ENCODE data around the gene PRKCB.

DNA sequence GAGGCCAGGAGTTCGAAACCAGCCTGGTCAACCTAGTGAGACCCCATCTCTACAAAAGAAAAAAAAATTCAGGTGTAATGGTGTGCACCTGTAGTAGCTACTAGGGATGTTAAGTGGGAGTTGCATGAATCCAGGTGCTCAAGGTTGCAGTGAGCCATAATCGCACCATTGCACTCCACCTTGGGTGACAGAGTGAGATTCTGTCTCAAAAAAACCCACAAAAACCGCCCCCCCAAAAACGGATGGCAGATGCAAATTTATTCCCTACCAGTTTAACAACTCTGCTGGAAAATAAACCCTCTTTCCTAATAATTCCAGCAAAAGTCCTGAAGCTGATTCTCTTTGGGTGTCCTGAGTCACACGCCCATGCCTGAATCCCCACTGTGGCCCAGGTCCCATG, 140.3 kb downstream of the PRKCB start:
- TF ChIP-seq, protein P1, sequence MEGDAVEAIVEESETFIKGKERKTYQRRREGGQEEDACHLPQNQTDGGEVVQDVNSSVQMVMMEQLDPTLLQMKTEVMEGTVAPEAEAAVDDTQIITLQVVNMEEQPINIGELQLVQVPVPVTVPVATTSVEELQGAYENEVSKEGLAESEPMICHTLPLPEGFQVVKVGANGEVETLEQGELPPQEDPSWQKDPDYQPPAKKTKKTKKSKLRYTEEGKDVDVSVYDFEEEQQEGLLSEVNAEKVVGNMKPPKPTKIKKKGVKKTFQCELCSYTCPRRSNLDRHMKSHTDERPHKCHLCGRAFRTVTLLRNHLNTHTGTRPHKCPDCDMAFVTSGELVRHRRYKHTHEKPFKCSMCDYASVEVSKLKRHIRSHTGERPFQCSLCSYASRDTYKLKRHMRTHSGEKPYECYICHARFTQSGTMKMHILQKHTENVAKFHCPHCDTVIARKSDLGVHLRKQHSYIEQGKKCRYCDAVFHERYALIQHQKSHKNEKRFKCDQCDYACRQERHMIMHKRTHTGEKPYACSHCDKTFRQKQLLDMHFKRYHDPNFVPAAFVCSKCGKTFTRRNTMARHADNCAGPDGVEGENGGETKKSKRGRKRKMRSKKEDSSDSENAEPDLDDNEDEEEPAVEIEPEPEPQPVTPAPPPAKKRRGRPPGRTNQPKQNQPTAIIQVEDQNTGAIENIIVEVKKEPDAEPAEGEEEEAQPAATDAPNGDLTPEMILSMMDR (IDR thresholded peaks at IDR 0.05 in 2 of 3, conservative IDR thresholded peaks at IDR 0.05 in 1 of 3; ENCODE audit: borderline replicate concordance in 1 of 3, insufficient read depth in 1 of 3, low read depth in 2 of 3, low read length in 2 of 3) = no peak
- TF ChIP-seq, protein P2, sequence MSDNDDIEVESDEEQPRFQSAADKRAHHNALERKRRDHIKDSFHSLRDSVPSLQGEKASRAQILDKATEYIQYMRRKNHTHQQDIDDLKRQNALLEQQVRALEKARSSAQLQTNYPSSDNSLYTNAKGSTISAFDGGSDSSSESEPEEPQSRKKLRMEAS (IDR thresholded peaks at IDR 0.05) = no peak
- no peak for TF ChIP-seq EZH2phosphoT487 (IDR thresholded peaks at IDR 0.05; ENCODE audit: borderline replicate concordance)
- TF ChIP-seq SP1 (IDR thresholded peaks at IDR 0.05; ENCODE audit: low read depth) = no peak
- TF ChIP-seq, protein P3, sequence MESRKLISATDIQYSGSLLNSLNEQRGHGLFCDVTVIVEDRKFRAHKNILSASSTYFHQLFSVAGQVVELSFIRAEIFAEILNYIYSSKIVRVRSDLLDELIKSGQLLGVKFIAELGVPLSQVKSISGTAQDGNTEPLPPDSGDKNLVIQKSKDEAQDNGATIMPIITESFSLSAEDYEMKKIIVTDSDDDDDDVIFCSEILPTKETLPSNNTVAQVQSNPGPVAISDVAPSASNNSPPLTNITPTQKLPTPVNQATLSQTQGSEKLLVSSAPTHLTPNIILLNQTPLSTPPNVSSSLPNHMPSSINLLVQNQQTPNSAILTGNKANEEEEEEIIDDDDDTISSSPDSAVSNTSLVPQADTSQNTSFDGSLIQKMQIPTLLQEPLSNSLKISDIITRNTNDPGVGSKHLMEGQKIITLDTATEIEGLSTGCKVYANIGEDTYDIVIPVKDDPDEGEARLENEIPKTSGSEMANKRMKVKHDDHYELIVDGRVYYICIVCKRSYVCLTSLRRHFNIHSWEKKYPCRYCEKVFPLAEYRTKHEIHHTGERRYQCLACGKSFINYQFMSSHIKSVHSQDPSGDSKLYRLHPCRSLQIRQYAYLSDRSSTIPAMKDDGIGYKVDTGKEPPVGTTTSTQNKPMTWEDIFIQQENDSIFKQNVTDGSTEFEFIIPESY (IDR thresholded peaks at IDR 0.05; ENCODE audit: extremely low read depth, insufficient replicate concordance, low read length) = no peak
- TF ChIP-seq, protein P4, sequence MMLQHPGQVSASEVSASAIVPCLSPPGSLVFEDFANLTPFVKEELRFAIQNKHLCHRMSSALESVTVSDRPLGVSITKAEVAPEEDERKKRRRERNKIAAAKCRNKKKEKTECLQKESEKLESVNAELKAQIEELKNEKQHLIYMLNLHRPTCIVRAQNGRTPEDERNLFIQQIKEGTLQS (IDR thresholded peaks at IDR 0.05) = no peak
- TF ChIP-seq POLR2A (IDR thresholded peaks at IDR 0.05; ENCODE audit: borderline replicate concordance, extremely low read depth, insufficient read depth, insufficient read length) = no peak
- no peak for TF ChIP-seq CBX3 (IDR thresholded peaks at IDR 0.05; ENCODE audit: low read depth)
- no peak for TF ChIP-seq POLR2AphosphoS5 (IDR thresholded peaks at IDR 0.05; ENCODE audit: low read depth, low read length)
- TF ChIP-seq SRF (IDR thresholded peaks at IDR 0.05; ENCODE audit: low read depth) = no peak
- TF ChIP-seq, protein P5, sequence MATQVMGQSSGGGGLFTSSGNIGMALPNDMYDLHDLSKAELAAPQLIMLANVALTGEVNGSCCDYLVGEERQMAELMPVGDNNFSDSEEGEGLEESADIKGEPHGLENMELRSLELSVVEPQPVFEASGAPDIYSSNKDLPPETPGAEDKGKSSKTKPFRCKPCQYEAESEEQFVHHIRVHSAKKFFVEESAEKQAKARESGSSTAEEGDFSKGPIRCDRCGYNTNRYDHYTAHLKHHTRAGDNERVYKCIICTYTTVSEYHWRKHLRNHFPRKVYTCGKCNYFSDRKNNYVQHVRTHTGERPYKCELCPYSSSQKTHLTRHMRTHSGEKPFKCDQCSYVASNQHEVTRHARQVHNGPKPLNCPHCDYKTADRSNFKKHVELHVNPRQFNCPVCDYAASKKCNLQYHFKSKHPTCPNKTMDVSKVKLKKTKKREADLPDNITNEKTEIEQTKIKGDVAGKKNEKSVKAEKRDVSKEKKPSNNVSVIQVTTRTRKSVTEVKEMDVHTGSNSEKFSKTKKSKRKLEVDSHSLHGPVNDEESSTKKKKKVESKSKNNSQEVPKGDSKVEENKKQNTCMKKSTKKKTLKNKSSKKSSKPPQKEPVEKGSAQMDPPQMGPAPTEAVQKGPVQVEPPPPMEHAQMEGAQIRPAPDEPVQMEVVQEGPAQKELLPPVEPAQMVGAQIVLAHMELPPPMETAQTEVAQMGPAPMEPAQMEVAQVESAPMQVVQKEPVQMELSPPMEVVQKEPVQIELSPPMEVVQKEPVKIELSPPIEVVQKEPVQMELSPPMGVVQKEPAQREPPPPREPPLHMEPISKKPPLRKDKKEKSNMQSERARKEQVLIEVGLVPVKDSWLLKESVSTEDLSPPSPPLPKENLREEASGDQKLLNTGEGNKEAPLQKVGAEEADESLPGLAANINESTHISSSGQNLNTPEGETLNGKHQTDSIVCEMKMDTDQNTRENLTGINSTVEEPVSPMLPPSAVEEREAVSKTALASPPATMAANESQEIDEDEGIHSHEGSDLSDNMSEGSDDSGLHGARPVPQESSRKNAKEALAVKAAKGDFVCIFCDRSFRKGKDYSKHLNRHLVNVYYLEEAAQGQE (IDR thresholded peaks at IDR 0.05; ENCODE audit: low read depth) = no peak
- no peak for TF ChIP-seq CEBPB (IDR thresholded peaks at IDR 0.05; ENCODE audit: low read depth)
- TF ChIP-seq YY1 (IDR thresholded peaks at IDR 0.05; ENCODE audit: extremely low read depth, insufficient replicate concordance, low read depth, low read length) = no peak
- TF ChIP-seq JUND (IDR thresholded peaks at IDR 0.05) = no peak

Data from HCT116 (cell line).